ENCODE measurements around the gene UBTD1.

Gene UBTD1

GRCh38 chr10:97599272-97599619 is 100.5 kb downstream of the UBTD1 start:
- Histone ChIP-seq H3K4me3 (ENCODE audit: low read length) (no peak overlapping the region), H3K27me3 (ENCODE audit: insufficient read depth, low read length) (no peaks in the 10 kb centered on the region), H2AFZ (ENCODE audit: low read depth, low read length) (no peak overlapping the region), H3K36me3 (ENCODE audit: insufficient read depth, low read length) (no peaks in the 10 kb centered on the region), H3K4me1 (ENCODE audit: insufficient read depth, low read length) (peaks cover 5% of the 10 kb centered on the region), H3K9me3 (ENCODE audit: low read length) (no peaks in the 10 kb centered on the region)

GRCh38 chr10:97600616-97601015 is 101.9 kb downstream of the UBTD1 start:
- Histone ChIP-seq H3K36me3 (ENCODE audit: insufficient read depth, low read length) (no peaks in the 10 kb centered on the region), H2AFZ (ENCODE audit: low read depth, low read length) (no peak overlapping the region), H3K27me3 (ENCODE audit: insufficient read depth, low read length) (no peaks in the 10 kb centered on the region), H3K4me3 (ENCODE audit: low read length) (no peak overlapping the region), H3K4me1 (ENCODE audit: insufficient read depth, low read length) (peaks cover 5% of the 10 kb centered on the region), H3K9me3 (ENCODE audit: low read length) (no peaks in the 10 kb centered on the region)

- H3K36me3 ChIP-seq (ENCODE audit: insufficient read depth, low read length), result no peaks in the 10 kb centered on the region
These were observed 102.8 kb downstream of the UBTD1 start for GRCh38 chr10:97601268-97602215.

GRCh38 chr10:97607095-97607636 is 108.4 kb downstream of the UBTD1 start:
- H3K4me1 ChIP-seq (ENCODE audit: insufficient read depth, low read length), result peaks cover 13% of the 10 kb centered on the region
- no peak overlapping the region for H2AFZ ChIP-seq (ENCODE audit: low read depth, low read length)
- no peak overlapping the region for H3K4me3 ChIP-seq (ENCODE audit: low read length)
- no peaks in the 10 kb centered on the region for H3K36me3 ChIP-seq (ENCODE audit: insufficient read depth, low read length)
- H3K27me3 ChIP-seq (ENCODE audit: insufficient read depth, low read length), result no peaks in the 10 kb centered on the region
- H3K9me3 ChIP-seq (ENCODE audit: low read length), result no peaks in the 10 kb centered on the region

More at GRCh38 chr10:97601268-97602215, 102.8 kb downstream of the UBTD1 start:
- Histone ChIP-seq H2AFZ (ENCODE audit: low read depth, low read length) (no peak overlapping the region), H3K4me1 (ENCODE audit: insufficient read depth, low read length) (peaks cover 6% of the 10 kb centered on the region), H3K4me3 (ENCODE audit: low read length) (no peak overlapping the region), H3K9me3 (ENCODE audit: low read length) (no peaks in the 10 kb centered on the region), H3K27me3 (ENCODE audit: insufficient read depth, low read length) (no peaks in the 10 kb centered on the region)

- no peaks in the 10 kb centered on the region for H3K36me3 ChIP-seq (ENCODE audit: insufficient read depth, low read length)
- H3K4me1 ChIP-seq (ENCODE audit: insufficient read depth, low read length), result peaks cover 13% of the 10 kb centered on the region
- no peaks in the 10 kb centered on the region for H3K9me3 ChIP-seq (ENCODE audit: low read length)
- H3K27me3 ChIP-seq (ENCODE audit: insufficient read depth, low read length), result no peaks in the 10 kb centered on the region
- no peak overlapping the region for H3K4me3 ChIP-seq (ENCODE audit: low read length)
- no peak overlapping the region for H2AFZ ChIP-seq (ENCODE audit: low read depth, low read length)
These were observed 110.4 kb downstream of the UBTD1 start for GRCh38 chr10:97608991-97609561.

GRCh38 chr10:97611473-97611872 is 112.7 kb downstream of the UBTD1 start:
- no peaks in the 10 kb centered on the region for H3K9me3 ChIP-seq (ENCODE audit: low read length)
- H3K4me3 ChIP-seq (ENCODE audit: low read length), result no peak overlapping the region
- peaks cover 8% of the 10 kb centered on the region for H3K4me1 ChIP-seq (ENCODE audit: insufficient read depth, low read length)
- no peak overlapping the region for H2AFZ ChIP-seq (ENCODE audit: low read depth, low read length)
- no peaks in the 10 kb centered on the region for H3K27me3 ChIP-seq (ENCODE audit: insufficient read depth, low read length)
- peaks cover 14% of the 10 kb centered on the region for H3K36me3 ChIP-seq (ENCODE audit: insufficient read depth, low read length)

- no peaks in the 10 kb centered on the region for H3K4me1 ChIP-seq (ENCODE audit: insufficient read depth, low read length)
- no peaks in the 10 kb centered on the region for H3K9me3 ChIP-seq (ENCODE audit: low read length)
- H3K27me3 ChIP-seq (ENCODE audit: insufficient read depth, low read length), result no peaks in the 10 kb centered on the region
- no peak overlapping the region for H2AFZ ChIP-seq (ENCODE audit: low read depth, low read length)
- H3K36me3 ChIP-seq (ENCODE audit: insufficient read depth, low read length), result peaks cover 21% of the 10 kb centered on the region
- H3K4me3 ChIP-seq (ENCODE audit: low read length), result no peak overlapping the region
These were observed 113.7 kb downstream of the UBTD1 start for GRCh38 chr10:97612386-97612785.

DNA sequence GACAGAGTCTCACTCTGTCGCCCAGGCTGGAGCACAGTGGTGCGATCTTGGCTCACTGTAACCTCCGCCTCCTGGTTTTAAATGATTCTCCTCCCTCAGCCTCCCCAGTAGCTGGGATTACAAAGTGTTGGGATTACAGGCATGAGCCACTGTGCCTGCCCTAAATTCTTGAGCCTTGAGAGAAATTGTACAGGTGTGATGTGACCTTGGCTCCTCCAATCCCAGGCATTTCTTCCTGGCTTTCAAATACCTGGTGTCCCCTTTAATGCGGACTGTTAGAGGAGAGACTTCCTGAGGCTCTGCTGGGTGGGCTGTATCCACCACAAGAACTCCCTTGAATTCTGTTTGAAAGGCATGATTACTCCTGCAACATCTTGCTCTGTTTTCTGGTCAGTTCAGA is 119.6 kb downstream of the UBTD1 start:
- H3K36me3 ChIP-seq (ENCODE audit: insufficient read depth, low read length), result peaks cover 28% of the 10 kb centered on the region
- no peaks in the 10 kb centered on the region for H3K9me3 ChIP-seq (ENCODE audit: low read length)
- H3K27me3 ChIP-seq (ENCODE audit: insufficient read depth, low read length), result no peaks in the 10 kb centered on the region
- no peak overlapping the region for H3K4me3 ChIP-seq (ENCODE audit: low read length)
- H2AFZ ChIP-seq (ENCODE audit: low read depth, low read length), result no peak overlapping the region
- H3K4me1 ChIP-seq (ENCODE audit: insufficient read depth, low read length), result no peaks in the 10 kb centered on the region

GRCh38 chr10:97618733-97619132 is 120.0 kb downstream of the UBTD1 start:
- Histone ChIP-seq H3K9me3 (ENCODE audit: low read length) (no peaks in the 10 kb centered on the region), H2AFZ (ENCODE audit: low read depth, low read length) (no peak overlapping the region), H3K36me3 (ENCODE audit: insufficient read depth, low read length) (peaks cover 28% of the 10 kb centered on the region), H3K4me1 (ENCODE audit: insufficient read depth, low read length) (no peaks in the 10 kb centered on the region), H3K27me3 (ENCODE audit: insufficient read depth, low read length) (no peaks in the 10 kb centered on the region), H3K4me3 (ENCODE audit: low read length) (no peak overlapping the region)
